HG03378 (cell line): ENCODE data around the gene KAZN.
"Not testable (repeated sequence)": the region's sequence is repeated elsewhere in the genome, so short reads cannot be mapped to it uniquely, and the experiment has no call there.

ENCODE experiments used
- ATAC-seq: cut with Tn5 transposase; IDR thresholded peaks from one replicate; pipeline ENCODE4 v1.9.1; 2021; ENCODE audit warnings: mild to moderate bottlenecking, moderate library complexity; ENCODE audit not compliant: unreplicated experiment

KAZN gene

GRCh38 chr1:14598498-14599182 is at the start of gene KAZN:
Gene KAZN, plus strand, starts transcription at chr1:14598685.
- no peak for ATAC-seq

- no peak for ATAC-seq
Observed at GRCh38 chr1:14549897-14550620, 48.4 kb upstream of the KAZN start.

GRCh38 chr1:14551386-14551785 is 47.1 kb upstream of the KAZN start:
- no peak for ATAC-seq

GRCh38 chr1:14552246-14552965 is 46.1 kb upstream of the KAZN start:
- ATAC-seq, result no peak

GRCh38 chr1:14553711-14554110 is 44.8 kb upstream of the KAZN start:
- ATAC-seq, result no peak

GRCh38 chr1:14555091-14555490 is 43.4 kb upstream of the KAZN start:
- ATAC-seq, result no peak

- no peak for ATAC-seq
Observed at GRCh38 chr1:14561014-14561693, 37.3 kb upstream of the KAZN start.

GRCh38 chr1:14565090-14565489 is 33.4 kb upstream of the KAZN start:
- ATAC-seq, result no peak

- ATAC-seq, result no peak
Observed at GRCh38 chr1:14567056-14567455, 31.4 kb upstream of the KAZN start.

GRCh38 chr1:14567903-14568302 is 30.6 kb upstream of the KAZN start:
- ATAC-seq, result no peak

GRCh38 chr1:14568716-14569355 is 29.6 kb upstream of the KAZN start:
- ATAC-seq, result no peak

- no peak for ATAC-seq
Observed at GRCh38 chr1:14570514-14570913, 28.0 kb upstream of the KAZN start.

- no peak for ATAC-seq
Observed at GRCh38 chr1:14571810-14572767, 26.4 kb upstream of the KAZN start.

- ATAC-seq, result no peak
Observed at GRCh38 chr1:14572861-14573260, 25.6 kb upstream of the KAZN start.

GRCh38 chr1:14576155-14576554 is 22.3 kb upstream of the KAZN start:
- no peak for ATAC-seq

GRCh38 chr1:14577261-14577660 is 21.2 kb upstream of the KAZN start:
- no peak for ATAC-seq

- no peak for ATAC-seq
Observed at GRCh38 chr1:14578156-14578555, 20.3 kb upstream of the KAZN start.

GRCh38 chr1:14580295-14580694 is 18.2 kb upstream of the KAZN start:
- not testable (repeated sequence) for ATAC-seq

GRCh38 chr1:14580986-14581385 is 17.5 kb upstream of the KAZN start:
- ATAC-seq, result no peak

GRCh38 chr1:14583788-14584187 is 14.7 kb upstream of the KAZN start:
- ATAC-seq, result no peak
